ENCODE data around the gene C19orf67.
A peak's percentile ranks its signal among the peaks of the same experiment; 100 is the strongest.

The C19orf67 gene

DNA sequence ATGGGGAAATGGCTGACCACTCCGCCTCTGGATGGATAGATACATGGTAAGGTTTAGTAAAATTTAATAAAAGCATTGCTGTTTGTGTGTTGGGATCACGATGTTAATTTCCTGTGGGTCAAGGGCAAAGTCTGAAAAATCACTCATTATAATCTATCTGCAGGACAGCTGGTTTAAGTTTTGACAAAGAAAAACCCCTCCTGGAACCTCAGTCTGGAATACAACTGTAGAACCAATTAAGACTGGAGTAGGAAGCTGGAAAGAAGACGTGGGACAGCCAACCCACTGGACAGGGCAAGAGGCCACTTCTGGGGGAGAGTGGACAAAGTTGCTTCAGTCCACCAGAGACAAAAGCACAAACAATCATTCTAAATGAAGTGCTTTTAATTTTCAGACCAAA is 33.6 kb upstream of the C19orf67 start:
- TF ChIP-seq, protein P1, sequence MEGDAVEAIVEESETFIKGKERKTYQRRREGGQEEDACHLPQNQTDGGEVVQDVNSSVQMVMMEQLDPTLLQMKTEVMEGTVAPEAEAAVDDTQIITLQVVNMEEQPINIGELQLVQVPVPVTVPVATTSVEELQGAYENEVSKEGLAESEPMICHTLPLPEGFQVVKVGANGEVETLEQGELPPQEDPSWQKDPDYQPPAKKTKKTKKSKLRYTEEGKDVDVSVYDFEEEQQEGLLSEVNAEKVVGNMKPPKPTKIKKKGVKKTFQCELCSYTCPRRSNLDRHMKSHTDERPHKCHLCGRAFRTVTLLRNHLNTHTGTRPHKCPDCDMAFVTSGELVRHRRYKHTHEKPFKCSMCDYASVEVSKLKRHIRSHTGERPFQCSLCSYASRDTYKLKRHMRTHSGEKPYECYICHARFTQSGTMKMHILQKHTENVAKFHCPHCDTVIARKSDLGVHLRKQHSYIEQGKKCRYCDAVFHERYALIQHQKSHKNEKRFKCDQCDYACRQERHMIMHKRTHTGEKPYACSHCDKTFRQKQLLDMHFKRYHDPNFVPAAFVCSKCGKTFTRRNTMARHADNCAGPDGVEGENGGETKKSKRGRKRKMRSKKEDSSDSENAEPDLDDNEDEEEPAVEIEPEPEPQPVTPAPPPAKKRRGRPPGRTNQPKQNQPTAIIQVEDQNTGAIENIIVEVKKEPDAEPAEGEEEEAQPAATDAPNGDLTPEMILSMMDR (IDR thresholded peaks at IDR 0.05): no peak

- TF ChIP-seq, protein P1 (IDR thresholded peaks at IDR 0.05): no peak
Measured at GRCh38 chr19:14118165-14119051, 32.8 kb upstream of the C19orf67 start.

- TF ChIP-seq, protein P1 (IDR thresholded peaks at IDR 0.05): no peak
Measured at GRCh38 chr19:14117668-14118164, 32.1 kb upstream of the C19orf67 start, which contains the start of gene PRKACA. TSS of gene PRKACA (minus strand) at chr19:14117762. CDS start at chr19:14117547, 215 bp downstream.

GRCh38 chr19:14116918-14117578 is 31.5 kb upstream of the C19orf67 start:
- TF ChIP-seq, protein P1 (IDR thresholded peaks at IDR 0.05): no peak

DNA sequence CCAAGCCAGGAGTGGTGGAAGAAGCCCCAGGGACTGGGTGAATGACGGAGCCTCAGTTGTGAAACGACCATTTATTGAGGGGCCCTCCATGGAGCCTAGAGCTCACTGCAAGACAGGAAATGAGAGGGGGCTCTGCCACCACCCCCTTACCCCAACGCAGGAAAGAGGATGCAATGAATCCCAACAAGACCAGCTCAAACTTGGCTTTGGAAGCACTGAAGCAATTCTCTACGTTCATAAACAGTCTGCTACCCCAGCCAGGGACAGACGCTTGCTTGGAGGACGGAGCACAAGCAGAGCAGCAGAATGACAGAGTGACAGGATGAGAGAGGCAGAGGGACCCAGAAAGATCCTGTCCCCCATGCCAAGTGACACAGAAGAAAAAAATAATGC is 30.9 kb upstream of the C19orf67 start:
- TF ChIP-seq, protein P1 (IDR thresholded peaks at IDR 0.05): no peak

DNA sequence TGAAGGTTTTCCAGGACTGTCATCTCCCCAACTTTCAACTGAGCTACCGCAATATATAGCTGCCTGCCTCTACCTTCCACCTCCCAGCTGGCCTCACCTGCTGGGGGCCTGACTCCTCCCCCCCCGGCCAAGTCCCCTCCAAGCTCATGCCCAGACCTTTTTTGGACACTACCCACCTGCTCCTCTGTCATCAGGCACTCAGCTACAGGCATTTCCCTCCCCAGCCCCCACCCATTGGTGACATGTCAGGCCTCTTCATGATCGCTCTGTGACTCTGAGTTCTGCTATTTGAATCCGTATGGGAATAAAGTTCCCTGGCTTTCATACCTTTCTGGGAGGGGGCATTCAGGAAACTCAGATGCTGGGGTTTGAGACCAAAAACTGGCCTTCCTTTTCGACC is 30.2 kb upstream of the C19orf67 start:
- TF ChIP-seq, protein P1 (IDR thresholded peaks at IDR 0.05): no peak

- TF ChIP-seq, protein P1 (IDR thresholded peaks at IDR 0.05): peak; percentile 51; the same call in 1 of the 2 replicates
Measured at GRCh38 chr19:14114854-14115253, 29.3 kb upstream of the C19orf67 start.

All from LNCAP (cell line).